Pons (tissue), 1 donor: Measurements from ENCODE around the gene TCFL5.

Experiments used
- DNase-seq: peaks from one replicate; pipeline ENCODE4 v3.0.0-alpha.2; 2016; ENCODE audit warnings: low spot score

TCFL5 gene

DNA sequence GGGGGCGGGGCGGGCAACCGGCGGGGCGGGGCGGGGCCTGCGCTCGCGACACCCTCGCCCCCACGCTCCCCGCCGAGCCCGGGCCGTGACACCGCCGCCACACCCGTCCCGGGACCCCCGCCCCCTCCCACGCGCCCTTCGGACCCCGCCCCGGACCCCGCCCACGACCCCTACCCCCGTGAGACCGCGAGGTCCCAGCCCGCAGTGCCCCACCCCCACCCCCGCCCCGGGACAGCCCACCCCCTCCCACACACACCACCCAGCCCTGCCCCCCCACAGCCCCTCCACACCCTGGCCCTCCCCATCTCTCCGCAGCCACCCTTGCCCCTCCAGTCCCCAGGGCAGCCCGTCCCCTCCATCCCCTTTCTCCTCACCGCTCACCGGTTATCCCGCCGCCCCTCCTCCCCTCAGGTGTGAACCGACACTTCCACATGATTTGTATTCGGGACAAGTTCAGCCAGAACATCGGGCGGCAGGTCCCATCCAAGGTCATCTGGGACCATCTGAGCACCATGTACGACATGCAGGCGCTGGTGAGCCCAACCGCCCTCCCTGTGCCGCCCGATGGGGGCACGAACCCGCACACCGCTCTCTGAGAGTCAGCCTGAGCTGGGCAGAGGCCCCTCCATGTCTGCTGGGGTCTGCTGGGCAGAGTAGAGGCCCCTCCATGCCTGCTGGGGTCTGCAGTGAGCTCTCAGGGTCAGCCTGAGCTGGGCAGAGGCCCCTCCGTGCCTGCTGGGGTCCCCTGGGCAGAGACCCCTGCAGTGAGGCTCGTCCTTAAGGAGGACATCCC, 64.7 kb downstream of the TCFL5 start:
- DNase-seq = no peak

DNA sequence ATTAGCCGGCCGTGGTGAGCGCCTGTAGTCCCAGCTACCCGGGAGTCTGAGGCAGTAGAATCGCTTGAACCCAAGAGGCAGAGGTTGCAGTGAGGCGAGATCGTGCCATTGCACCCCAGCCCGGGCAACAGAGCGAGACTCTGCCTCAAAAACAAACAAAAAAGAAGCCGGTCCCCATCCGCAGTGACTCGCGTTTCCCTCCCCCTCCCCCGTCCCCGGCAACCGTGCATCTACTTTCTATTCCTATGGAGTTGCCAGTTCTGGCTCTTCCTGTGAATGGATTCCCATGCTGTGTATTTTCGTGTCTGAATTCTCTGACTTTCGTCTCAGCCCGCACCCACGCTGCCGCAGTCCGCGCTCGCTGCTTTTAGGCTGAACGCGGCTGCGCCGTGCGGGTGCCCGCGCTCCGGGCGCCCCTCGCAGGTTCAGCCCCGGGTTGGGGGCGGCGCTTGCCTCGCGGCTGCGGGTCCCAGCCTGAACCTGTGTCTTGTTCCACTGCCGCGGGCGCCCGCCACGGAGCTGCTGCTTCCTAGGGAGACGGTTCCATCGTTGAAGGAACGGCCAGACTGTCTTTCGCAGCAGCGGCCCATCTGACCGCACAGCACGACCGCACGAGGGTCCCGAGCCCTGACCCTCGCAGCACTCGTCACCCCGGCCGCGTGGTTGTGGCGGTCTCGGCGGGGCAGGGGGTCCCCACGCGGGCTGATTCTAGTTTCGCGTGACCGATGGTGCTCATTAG, 66.4 kb downstream of the TCFL5 start:
- DNase-seq = no peak

- peak; percentile 94 for DNase-seq
Measured at GRCh38 chr20:62794007-62794724, 67.5 kb downstream of the TCFL5 start.

DNA sequence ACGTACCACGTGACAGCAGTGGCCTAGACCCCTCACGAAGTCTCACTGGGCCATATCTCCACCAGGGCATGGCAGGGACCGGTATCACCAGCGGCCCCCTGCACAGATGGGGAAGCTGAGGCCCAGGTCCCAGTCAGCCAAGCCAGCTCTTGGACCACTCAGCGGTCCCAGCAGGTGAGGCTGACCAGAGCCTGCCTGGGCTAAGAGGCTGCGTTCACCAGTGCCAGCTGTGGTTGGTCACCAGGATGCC, 67.9 kb downstream of the TCFL5 start:
- DNase-seq = no peak

DNA sequence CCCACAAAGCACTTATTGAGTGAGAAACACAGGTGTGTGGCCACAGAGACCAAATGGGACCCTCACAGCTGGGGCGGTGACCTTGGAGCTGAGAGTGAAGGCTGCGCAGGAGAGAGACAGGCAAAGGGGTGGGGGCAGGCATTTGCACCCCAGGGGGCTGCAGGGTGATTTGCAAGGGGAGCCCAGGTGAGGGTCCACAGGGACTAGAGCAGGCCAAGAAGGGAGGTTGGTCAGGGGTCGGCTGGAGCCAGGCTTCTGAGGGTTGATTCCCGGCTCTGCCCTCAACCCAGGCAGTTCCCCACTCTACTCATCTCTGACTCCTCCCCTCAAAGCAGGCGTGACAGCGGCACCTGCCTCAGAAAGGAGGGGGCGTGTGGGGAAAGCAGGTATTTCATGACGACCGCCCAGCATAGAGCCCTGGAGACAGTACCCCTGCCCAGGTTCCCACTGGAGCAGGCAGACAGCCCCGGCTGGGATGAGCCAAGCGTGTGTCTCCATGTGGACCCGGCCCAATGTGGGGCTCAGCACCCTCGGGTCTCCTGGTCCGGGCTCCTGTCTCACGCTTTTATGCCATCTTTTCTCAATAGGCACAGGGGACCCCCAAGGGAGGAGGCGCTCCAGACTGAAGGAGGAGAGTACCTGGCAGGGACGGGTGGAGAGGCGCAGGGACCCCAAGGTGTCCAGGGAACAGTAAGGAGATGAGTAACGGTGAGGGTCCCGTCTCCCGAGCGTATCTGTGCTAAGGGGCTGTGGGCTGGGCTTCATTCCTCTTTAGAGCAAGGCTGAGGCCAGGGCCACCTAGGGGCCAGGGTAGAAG, 68.5 kb downstream of the TCFL5 start:
- DNase-seq = no peak

- no peak for DNase-seq
Measured at GRCh38 chr20:62792182-62792939, 69.3 kb downstream of the TCFL5 start.

DNA sequence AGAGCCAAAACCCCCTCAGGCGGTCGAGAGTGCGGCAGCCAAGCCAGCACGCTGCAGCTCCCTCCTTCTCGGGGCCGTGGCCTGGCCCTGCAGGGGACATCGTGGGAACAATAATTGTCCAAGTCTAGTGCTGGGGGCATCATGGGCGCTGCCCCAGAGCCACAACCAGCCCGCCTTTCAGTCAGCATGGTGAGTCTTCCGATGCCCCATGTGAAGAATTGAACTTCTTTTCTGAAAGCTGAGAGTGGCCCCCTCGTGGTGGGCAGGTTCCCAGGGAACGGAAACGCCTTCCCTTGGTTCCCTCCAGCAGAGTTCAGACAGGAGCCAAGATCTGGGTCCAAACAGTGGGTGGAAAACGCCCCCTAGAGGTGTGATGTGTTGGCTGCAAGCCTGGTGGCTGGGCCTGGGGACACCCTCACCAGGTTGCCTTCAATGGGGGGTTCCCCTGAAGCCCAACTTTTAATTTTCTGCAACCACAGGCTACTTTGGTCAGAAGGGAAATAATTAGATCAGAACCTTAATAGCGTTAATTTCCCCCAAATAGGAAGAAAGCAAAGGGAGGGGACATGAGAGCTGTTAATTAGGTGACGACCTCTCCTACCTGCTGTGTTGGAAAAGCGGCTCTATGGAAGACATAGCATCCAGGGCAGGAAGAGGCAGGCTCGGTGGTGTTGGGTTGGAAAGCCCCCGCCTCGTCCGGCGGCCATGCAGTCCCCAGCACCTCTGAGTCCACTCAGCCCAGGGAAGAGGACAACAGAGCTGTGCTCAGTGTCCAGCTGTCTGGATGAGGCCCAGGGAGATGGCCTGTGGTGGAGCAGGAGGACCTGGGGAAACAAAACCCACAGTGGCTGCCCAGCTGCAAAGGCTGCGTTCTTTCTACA, 70.1 kb downstream of the TCFL5 start:
- peak; percentile 95 for DNase-seq
